Activated naive CD4-positive, alpha-beta T cell treated with anti-CD3 and anti-CD28 coated beads, Interleukin-2, amount 50 U/mL, for 72 hours (primary cell): ENCODE measurements around the gene KRT72. TPM values are rescaled to one million over a fixed set of nuclear protein-coding genes. Genes with fewer than 3 reads are reported as not detected.

Experiments used
- ATAC-seq, 2 donors: fragments of 150-1000 bp; cut with Tn5 transposase; 2 replicates each; pipeline ENCODE4 v1.10.0; 2021; ENCODE audit warnings: mild to moderate bottlenecking in 2 of 2, moderate library complexity in 2 of 2
- DNase-seq, 2 donors: peaks; one replicate each; pipeline ENCODE4 v3.0.0; 2021 to 2022; ENCODE audit warnings: low spot score in 2 of 2
- H3K27ac Mint-ChIP-seq, 2 donors: one replicate each; pipeline ENCODE4 v1.8.0; 2022; ENCODE audit warnings: mild to moderate bottlenecking in 2 of 2, mixed read lengths in 2 of 2
- H3K36me3 Mint-ChIP-seq, 2 donors: one replicate each; pipeline ENCODE4 v1.8.0; 2022; ENCODE audit warnings: mixed read lengths in 2 of 2
- H3K9me3 Mint-ChIP-seq, 2 donors: one replicate each; pipeline ENCODE4 v1.8.0; 2022; ENCODE audit warnings: mixed read lengths in 2 of 2
- total RNA-seq, 2 donors: library from RNA; stranded (reverse); gene quantifications; one replicate each; pipeline ENCODE4 v1.2.3, GENCODE V29; 2022

Gene KRT72
- total RNA-seq, 2 donors from 2014 or later, result 1.4 to 7.7 TPM

GRCh38 chr12:52615208-52615868, 14.1 kb upstream of the KRT72 start:
- ATAC-seq (peak; percentile 83 to 85), DNase-seq (peak in 1 of 2 donors; percentile 22)
- H3K36me3 Mint-ChIP-seq, result peaks cover 0 to 6% of the 10 kb centered on the region in 2 donors
- H3K9me3 Mint-ChIP-seq, result no peaks in the 10 kb centered on the region
- H3K27ac Mint-ChIP-seq, result peak overlapping the region in 1 of 2 donors; percentile 64

GRCh38 chr12:52614381-52615207, 13.3 kb upstream of the KRT72 start:
- peaks cover 0 to 6% of the 10 kb centered on the region in 2 donors for H3K36me3 Mint-ChIP-seq
- no peaks in the 10 kb centered on the region for H3K9me3 Mint-ChIP-seq
- ATAC-seq, result no peak
- peak overlapping the region in 1 of 2 donors; percentile 64 for H3K27ac Mint-ChIP-seq
- DNase-seq, result no peak

DNA sequence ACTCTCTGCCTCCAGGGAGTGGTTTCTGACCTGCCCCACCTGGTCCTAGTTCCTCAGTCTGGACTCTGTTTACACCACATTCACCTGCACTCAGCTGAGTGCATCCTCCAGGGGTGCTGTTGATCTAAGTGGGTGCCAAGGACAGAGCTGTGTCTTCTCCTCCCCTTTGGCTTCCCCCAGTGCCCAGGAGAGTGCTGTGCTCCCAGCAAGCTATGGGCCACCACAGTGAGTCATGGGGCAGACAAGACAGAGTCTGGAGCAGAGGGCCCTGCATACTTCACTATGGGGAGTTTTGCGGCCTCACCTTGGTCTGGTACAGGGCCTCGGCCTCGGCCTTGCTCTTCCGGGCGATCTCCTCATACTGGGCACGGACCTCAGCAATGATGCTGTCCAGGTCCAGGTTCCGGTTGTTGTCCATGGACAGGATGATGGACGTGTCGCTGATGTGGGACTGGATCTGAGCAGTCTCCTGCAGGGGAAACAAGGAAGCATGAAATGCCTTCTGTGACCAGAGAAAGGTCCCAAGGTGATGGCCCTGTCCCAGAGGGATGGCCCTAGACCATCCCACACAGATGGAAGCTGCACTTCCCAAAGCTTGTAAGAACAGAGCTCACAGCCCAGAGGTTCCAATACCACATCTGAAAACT, 12.2 kb upstream of the KRT72 start:
- H3K27ac Mint-ChIP-seq, result peak overlapping the region; percentile 9 to 48
- peaks cover 0 to 6% of the 10 kb centered on the region in 2 donors for H3K36me3 Mint-ChIP-seq
- peak in 1 of 2 donors; percentile 45 for ATAC-seq
- no peaks in the 10 kb centered on the region for H3K9me3 Mint-ChIP-seq
- no peak for DNase-seq

GRCh38 chr12:52612431-52613383, 11.4 kb upstream of the KRT72 start:
- peak overlapping the region in 1 of 2 donors; percentile 61 for H3K27ac Mint-ChIP-seq
- DNase-seq (no peak), ATAC-seq (no peak)
- H3K9me3 Mint-ChIP-seq, result no peaks in the 10 kb centered on the region
- peaks cover 0 to 6% of the 10 kb centered on the region in 2 donors for H3K36me3 Mint-ChIP-seq

DNA sequence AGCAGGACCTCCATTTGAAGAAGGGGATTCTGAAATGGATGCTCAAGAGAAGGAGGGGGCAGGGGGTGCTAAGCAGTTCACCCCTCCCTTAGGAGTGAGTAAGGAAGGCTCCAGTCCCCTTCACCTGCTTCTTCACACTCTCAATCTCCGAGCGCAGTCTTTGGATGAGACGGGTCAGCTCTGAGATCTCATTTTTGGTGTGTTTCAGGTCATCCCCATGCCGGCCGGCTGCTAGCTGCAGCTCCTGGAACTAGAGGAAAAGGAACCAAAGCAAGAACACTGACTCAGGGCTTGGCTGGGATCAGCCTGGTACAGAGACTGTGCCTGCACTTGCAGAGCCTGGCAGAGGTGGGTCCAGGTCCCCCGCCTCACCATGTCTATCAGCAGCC, 9.8 kb upstream of the KRT72 start:
- no peak for DNase-seq
- H3K36me3 Mint-ChIP-seq, result peaks cover 0 to 6% of the 10 kb centered on the region in 2 donors
- H3K9me3 Mint-ChIP-seq, result no peaks in the 10 kb centered on the region
- no peak for ATAC-seq
- peak overlapping the region in 1 of 2 donors; percentile 35 for H3K27ac Mint-ChIP-seq

DNA sequence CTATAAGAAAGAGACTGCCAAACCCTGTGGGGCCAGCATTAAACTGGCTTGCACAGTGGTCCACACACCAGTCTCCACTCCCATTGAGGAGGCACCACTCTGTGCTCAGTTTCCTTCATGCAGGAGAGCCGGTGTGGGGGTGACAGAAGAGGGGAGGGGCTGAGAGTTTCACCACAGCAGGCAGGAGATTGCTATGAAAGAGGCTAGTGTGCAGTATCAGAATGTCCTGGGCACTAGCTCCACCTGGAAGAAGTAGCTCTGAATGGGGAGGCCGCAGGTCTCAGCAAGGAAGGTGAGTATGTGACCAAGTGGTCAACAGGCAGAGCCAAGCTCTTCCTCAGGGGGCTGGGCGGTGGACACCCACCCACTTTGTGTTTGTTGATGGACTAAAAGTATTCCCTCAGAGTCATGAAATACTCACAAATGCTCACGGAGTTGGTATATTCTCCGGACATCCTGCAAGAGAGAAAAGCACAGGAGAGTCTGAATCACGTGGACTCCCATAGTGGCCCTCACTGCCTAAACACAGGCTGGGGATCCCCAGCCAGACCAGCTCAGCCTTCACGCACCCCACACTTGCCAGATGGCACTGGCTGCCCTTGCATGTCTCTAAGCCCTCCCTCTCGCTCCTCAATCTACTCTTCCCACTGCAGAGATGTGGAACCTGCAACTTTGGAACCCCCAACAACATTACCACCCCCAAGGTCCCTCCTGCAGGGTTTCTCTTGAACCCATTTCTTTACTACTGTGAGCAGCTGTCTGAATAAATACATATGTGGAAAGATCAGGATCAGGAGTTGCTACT, 7.8 kb upstream of the KRT72 start:
- Mint-ChIP-seq H3K9me3 (no peaks in the 10 kb centered on the region), H3K36me3 (peaks cover 0 to 5% of the 10 kb centered on the region in 2 donors), H3K27ac (no peak overlapping the region)
- ATAC-seq, result no peak
- peak in 1 of 2 donors; percentile 43 for DNase-seq

- no peaks in the 10 kb centered on the region for H3K36me3 Mint-ChIP-seq
- peak in 1 of 2 donors; percentile 41 for DNase-seq
- ATAC-seq, result no peak
- no peak overlapping the region for H3K27ac Mint-ChIP-seq
- no peaks in the 10 kb centered on the region for H3K9me3 Mint-ChIP-seq
Observed at GRCh38 chr12:52608161-52608560, 6.9 kb upstream of the KRT72 start.

GRCh38 chr12:52607314-52607713, 6.1 kb upstream of the KRT72 start:
- ATAC-seq (no peak), DNase-seq (no peak)
- Mint-ChIP-seq H3K27ac (no peak overlapping the region), H3K9me3 (no peaks in the 10 kb centered on the region), H3K36me3 (no peaks in the 10 kb centered on the region)

DNA sequence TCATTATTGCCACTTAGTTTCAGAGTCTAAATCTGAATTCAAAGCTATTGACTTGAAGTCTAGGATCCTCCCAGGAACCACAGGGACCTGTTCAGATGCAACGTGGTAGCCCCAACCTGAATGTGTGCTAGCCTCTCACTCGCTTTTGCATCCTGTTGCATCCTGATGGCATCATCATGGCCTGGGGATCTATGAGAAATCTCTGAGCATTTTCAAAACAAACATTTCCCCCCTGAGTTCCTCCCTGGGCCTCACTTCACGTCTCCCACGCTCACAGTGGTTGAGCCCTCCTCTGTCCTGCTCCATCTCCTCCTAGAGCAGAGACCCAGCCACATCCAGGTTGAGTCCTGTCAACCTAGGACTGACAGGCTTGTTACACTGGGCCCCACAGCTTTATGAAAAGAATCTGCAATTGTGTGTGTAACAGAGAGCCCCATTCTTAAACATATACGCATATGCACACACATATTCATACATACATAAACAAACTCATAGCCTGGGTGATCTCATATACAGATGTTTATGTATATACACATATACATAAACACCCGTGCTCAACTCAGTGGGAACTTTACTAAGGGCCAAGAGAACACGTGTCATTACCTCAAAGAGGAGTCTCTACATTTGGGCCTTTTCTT, 5.4 kb upstream of the KRT72 start:
- DNase-seq (no peak), ATAC-seq (no peak)
- Mint-ChIP-seq H3K27ac (no peak overlapping the region), H3K36me3 (no peaks in the 10 kb centered on the region), H3K9me3 (no peaks in the 10 kb centered on the region)

- Mint-ChIP-seq H3K9me3 (no peaks in the 10 kb centered on the region), H3K36me3 (no peaks in the 10 kb centered on the region), H3K27ac (no peak overlapping the region)
- ATAC-seq (no peak), DNase-seq (no peak)
Observed at GRCh38 chr12:52606096-52606495, 4.8 kb upstream of the KRT72 start.

DNA sequence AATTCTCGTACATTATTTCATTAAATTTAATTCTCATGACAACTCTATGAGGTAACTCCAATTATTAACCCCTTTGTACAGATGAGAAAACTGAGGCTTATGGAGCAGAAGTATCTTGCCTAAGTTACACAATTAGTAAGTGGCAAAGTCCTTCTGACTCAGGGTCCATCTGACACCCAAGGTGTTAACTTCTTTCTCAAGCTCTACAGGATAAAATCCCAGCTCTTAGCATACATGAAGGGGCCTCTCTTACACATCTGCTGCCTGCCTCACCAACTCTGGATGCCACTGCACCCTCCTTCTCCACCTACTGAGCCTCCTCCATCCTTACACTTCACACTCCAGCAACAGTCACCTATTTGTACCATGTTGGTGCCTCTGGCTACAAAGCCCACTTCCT, 4.3 kb upstream of the KRT72 start:
- Mint-ChIP-seq H3K9me3 (no peaks in the 10 kb centered on the region), H3K27ac (no peak overlapping the region), H3K36me3 (no peaks in the 10 kb centered on the region)
- peak in 1 of 2 donors; percentile 29 for ATAC-seq
- peak in 1 of 2 donors; percentile 34 for DNase-seq

GRCh38 chr12:52604859-52605258, 3.6 kb upstream of the KRT72 start:
- DNase-seq (no peak), ATAC-seq (peak in 1 of 2 donors; percentile 68)
- no peak overlapping the region for H3K27ac Mint-ChIP-seq
- H3K9me3 Mint-ChIP-seq, result no peaks in the 10 kb centered on the region
- H3K36me3 Mint-ChIP-seq, result no peaks in the 10 kb centered on the region

- H3K9me3 Mint-ChIP-seq, result no peaks in the 10 kb centered on the region
- peak; percentile 64 to 65 for ATAC-seq
- H3K27ac Mint-ChIP-seq, result peak overlapping the region in 1 of 2 donors; percentile 61
- no peaks in the 10 kb centered on the region for H3K36me3 Mint-ChIP-seq
- no peak for DNase-seq
Observed at GRCh38 chr12:52603314-52603713, 2.1 kb upstream of the KRT72 start.

DNA sequence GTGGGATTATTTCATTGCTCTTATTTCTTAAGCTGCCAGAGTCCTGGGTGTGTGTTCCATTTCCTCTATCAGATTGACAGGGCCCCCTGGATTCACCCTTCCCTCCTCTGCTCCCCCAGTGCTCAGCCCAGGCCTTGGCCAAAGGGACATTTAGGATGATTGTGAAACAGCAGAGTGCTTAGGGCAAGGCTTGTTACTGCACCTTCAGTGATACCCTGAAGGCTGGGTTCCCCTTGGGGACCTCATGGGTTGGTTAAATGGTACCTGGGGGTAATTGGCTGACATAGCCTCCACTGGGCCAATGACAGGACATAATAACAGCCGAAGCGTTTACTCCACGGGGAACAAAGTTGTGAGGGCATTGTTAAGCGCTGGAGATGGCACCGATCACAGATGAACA, 1.3 kb upstream of the KRT72 start:
- no peaks in the 10 kb centered on the region for H3K36me3 Mint-ChIP-seq
- H3K27ac Mint-ChIP-seq, result peak overlapping the region; percentile 11 to 61
- H3K9me3 Mint-ChIP-seq, result no peaks in the 10 kb centered on the region
- no peak for ATAC-seq
- DNase-seq, result no peak

DNA sequence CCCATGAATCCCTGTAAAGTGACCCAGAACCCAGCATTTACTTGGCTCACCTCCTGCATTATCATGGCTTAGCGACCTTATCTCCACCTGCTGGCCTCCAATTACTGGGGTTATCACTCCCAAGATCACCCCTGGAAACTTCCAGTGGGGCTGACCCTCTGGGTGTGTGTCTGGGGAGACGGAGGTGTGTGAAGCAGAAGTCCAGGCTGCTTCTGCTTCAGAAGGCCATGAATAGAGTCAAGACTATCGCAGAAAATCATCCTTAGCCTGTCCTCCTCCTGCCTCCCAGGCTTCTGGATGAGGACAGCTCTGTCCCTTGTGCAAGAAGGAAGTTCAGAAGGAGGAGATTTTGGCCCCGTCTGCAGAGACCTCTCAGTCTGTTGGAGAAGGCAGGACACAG, 408 bp upstream of the KRT72 start:
- ATAC-seq (no peak), DNase-seq (no peak)
- Mint-ChIP-seq H3K27ac (no peak overlapping the region), H3K9me3 (no peaks in the 10 kb centered on the region), H3K36me3 (no peaks in the 10 kb centered on the region)
